ENCODE data around the gene UAP1L1.

UAP1L1 gene

GRCh38 chr9:137077758-137078693, 709 bp downstream of the UAP1L1 start:
- no peak for DNase-seq

GRCh38 chr9:137078701-137079400, 1.5 kb downstream of the UAP1L1 start:
- DNase-seq, result no peak

GRCh38 chr9:137079401-137079787, 2.1 kb downstream of the UAP1L1 start:
- DNase-seq, result no peak

DNA sequence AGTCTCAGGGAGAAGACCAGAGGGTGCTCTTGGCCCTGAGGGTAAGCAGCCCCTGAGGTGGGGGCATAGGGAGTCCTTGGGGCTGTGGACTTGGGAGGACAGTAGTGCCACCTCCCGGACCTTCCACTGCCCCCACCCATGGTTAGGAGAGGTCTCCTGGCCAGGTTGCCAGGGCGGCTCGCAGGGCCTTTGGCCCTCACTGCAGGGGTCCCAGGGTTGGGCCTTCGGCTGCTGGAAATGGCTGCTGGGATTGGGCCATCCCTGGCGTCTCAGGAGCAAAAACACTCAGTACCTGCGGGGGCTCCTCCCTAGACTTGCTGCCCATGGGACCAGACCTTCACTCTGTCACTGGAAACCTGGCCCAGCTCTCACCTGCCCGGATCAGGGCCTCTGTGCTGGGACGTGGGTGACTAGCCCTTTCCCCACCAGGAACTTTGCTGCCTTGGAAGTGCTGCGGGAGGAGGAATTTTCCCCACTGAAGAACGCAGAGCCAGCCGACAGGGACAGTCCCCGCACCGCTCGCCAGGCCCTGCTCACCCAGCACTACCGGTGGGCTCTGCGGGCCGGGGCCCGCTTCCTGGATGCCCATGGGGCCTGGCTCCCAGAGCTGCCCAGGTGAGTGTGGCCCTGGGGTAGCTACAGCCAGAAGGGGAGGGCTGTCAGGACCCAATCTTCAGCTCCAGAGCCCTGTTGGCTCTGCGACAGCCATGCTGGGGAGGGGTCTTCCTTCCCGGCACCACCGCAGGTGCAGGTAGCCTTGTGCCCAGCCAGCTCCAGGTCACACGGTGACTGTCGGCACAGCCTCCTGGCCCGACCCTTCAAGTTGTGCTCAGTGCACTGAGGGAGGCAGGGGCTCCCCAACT, 3.2 kb downstream of the UAP1L1 start:
- no peak for DNase-seq

GRCh38 chr9:137082222-137082924, 5.1 kb downstream of the UAP1L1 start:
- DNase-seq, result no peak

GRCh38 chr9:137082925-137083290, 5.6 kb downstream of the UAP1L1 start:
- DNase-seq, result no peak

DNA sequence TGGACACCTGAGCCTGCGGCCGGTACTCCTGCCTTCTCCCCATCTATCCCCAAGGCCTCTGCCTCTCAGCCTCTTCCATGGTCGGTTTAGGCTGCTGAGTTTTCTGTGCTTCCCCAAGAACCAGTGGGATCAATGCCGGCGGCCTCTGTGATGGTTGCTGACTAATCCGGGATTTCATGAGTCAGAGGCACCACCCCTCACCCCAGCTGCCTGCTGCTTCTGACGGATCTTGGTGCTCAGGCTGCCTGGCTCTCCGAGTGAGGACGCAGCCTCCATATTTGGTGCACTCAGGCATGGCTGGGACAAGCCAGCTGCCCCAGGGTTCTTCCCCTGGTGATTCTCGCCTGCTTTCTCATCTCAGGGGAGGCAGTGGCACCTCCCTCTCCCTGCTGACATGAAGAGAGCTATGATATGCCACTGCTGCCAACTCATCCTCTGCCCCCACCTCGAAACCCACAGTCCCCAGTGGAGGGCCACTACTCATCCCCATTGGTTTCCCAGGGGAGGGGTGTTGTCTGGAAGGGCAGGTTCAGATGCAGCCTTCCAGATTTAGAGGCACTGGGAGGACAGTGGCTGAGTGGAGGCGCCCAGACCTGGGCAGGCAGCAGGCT, 6.2 kb downstream of the UAP1L1 start:
- DNase-seq, result no peak

GRCh38 chr9:137084526-137084925, 7.2 kb downstream of the UAP1L1 start:
- no peak for DNase-seq

- DNase-seq, result no peak
These were observed 8.7 kb downstream of the UAP1L1 start for GRCh38 chr9:137085920-137086530.

- peak; percentile 97 for DNase-seq
These were observed 9.5 kb downstream of the UAP1L1 start, which contains the start of gene MAN1B1 for GRCh38 chr9:137086531-137087408. MAN1B1 (plus strand) TSS chr9:137086985; CDS start chr9:137087000, 15 bp downstream.

- DNase-seq, result no peak
These were observed 10.2 kb downstream of the UAP1L1 start for GRCh38 chr9:137087409-137087925.

- DNase-seq, result no peak
These were observed 10.8 kb downstream of the UAP1L1 start for GRCh38 chr9:137088121-137088520.

- no peak for DNase-seq
These were observed 12.1 kb downstream of the UAP1L1 start for GRCh38 chr9:137089232-137089947.

DNA sequence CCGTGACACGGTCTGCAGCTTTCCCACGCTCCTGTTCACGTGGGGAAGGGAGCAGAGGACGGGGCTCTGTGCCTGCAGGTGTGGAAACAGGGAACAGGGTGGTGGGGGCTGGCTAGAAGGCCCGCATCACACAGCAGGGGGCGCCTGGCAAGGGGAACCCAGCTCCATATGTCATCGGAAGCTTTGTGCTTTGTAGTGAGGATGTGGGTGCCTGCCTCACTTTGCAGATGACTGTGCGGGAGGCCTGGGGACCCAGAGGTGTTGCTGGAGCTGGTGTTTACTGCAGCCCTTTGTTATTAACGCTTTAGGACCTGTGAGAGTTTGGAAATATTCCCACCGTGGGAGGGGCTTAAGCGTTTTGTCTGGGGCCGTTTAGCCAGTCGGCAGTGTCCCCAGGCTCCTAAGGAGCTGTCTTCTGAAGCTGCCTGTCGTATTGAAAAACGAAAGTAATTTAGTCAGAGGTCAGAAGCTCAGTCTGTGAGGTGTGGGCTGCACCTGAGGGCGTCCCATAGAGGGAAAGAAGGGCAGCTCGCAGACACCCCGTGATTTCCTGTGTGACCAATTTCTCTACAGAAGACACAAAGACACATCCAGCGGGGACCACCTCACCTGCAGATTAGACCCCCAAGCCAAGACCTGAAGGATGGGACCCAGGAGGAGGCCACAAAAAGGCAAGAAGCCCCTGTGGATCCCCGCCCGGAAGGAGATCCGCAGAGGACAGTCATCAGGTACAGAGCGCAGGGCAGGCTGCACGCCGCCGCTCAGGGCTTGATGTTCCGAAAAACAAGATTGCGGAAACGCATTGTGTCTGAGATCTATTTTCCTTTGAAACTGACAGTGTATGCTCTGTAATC, 18.6 kb downstream of the UAP1L1 start:
- DNase-seq, result no peak

GRCh38 chr9:137096785-137097546, 19.6 kb downstream of the UAP1L1 start:
- DNase-seq, result no peak

- DNase-seq, result no peak
These were observed 20.6 kb downstream of the UAP1L1 start for GRCh38 chr9:137097761-137098462.

- no peak for DNase-seq
These were observed 21.9 kb downstream of the UAP1L1 start for GRCh38 chr9:137099231-137099630.

All from cortex of kidney (tissue), 1 donor.